Stimulated activated CD4-positive, alpha-beta T cell treated with anti-CD3 and anti-CD28 coated beads, Interleukin-4, amount 100 ng/mL, for 24 hours (primary cell): ENCODE measurements around the gene SIRT1.
"Not testable (repeated sequence)": the region's sequence is repeated elsewhere in the genome, so short reads cannot be mapped to it uniquely, and the experiment has no call there.

ENCODE experiments used
- DNase-seq: peaks from one replicate; pipeline ENCODE4 v3.0.0-alpha.2; 2020

Gene SIRT1

GRCh38 chr10:67877421-67877820 is 7.0 kb upstream of the SIRT1 start:
- DNase-seq = not testable (repeated sequence)

DNA sequence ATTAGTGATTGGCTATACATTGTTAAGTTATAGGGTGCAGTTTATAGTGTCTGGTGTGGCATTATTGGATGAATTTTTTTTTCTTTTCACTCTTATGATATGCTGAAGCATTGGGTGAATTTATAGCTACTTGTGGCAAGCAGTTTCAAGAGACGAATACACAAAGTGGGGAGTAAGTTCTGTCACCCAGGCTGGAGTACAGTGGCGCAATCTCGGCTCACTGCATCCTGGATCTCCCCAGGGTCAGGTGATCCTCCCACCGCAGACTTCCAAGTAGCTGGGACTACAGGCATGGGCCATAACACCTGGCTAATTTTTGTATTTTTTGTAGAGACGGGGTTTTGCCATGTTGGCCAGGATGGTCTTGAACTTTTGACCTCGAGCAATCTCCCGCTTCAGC is 6.3 kb upstream of the SIRT1 start:
- no peak for DNase-seq

DNA sequence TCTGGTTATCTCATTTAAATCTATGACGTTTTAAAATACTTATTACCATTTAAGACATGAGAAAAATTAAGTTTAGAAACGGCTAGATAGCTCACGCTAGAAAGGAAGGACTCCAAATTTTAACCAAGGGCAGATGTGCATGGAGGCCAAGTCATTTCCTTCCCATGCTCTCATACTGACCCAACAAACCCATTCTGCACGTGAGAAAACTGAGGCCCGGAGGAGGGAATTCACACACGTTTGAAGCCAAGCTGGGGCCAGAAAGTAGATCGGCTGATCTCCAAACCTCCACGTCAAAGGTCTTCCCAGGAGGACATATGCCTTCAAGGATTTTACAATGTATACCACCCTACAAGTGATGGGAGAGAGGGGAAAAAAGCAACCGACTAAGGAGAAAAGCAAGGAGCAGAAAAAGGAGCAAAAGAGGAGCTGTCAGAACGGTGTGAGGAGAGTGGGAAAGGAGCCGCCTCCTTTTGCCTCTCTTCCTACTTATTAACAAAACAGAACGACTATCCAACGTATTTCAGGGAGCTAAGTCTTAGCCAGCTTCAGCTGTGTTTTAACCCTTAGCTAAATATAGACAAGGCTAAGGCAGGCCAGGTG is 645 bp upstream of the SIRT1 start:
- DNase-seq = no peak

GRCh38 chr10:67884842-67885670 is 600 bp downstream of the SIRT1 start:
- DNase-seq = peak; percentile 78

- no peak for DNase-seq
These were observed 9.2 kb downstream of the SIRT1 start for GRCh38 chr10:67893637-67894036.

DNA sequence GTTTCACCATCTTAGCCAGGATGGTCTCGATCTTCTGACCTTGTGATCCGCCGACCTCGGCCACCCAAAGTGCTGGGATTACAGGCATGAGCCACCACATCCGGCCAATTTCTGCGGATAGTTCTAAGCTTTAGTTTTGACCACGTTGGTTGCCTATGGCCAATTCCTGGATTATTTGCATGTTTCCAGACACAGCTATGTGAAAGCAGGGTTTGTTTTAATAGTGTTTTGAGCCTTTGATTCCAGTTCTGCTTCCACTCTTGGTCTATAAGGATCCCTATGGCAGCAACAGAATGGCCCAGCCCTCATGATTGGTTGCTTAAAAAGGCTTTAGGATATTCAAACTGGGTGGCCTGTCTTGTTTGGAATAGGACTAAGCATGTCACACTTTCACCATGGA is 19.1 kb downstream of the SIRT1 start:
- DNase-seq = no peak

GRCh38 chr10:67912331-67912946 is 28.0 kb downstream of the SIRT1 start:
- no peak for DNase-seq

DNA sequence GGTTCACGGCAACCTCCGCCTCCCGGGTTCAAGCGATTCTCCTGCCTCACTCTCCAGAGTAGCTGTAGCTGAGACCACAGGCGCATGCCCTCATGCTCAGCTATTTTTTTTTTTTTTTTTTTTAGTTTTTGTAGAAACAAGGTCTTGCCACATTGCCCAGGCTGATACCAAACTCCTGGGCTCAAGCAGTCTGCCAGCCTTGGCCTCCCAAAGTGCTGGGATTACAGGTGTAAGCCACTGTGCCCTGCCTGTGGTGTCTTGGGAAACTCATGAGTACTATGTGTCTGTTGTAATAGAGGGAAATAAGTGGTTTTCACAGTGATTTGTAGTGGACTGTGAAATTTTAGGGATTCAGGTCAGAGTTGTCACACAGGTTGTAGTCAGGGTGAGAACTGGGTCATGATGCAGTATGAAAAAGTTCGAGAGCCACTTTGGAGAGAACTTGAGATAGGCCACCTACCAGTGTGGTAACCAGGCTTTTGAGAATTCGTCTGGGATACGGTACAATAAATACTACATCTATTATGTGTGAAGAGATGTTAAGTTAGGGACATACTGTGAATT is 30.4 kb downstream of the SIRT1 start:
- no peak for DNase-seq

GRCh38 chr10:67917169-67917568 is 32.7 kb downstream of the SIRT1 start:
- no peak for DNase-seq

DNA sequence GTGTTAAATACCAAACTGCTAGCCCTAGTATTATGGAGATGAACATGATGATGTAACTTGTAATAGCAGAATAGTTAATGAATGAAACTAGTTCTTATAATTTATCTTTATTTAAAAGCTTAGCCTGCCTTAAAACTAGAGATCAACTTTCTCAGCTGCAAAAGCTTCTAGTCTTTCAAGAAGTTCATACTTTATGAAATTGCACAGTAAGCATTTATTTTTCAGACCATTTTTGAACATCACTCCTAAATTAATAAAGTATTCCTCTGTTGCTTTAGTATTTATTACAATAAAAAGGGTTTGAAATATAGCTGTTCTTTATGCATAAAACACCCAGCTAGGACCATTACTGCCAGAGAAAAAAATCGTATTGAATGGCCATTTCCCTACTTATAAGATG is 33.2 kb downstream of the SIRT1 start:
- no peak for DNase-seq

DNA sequence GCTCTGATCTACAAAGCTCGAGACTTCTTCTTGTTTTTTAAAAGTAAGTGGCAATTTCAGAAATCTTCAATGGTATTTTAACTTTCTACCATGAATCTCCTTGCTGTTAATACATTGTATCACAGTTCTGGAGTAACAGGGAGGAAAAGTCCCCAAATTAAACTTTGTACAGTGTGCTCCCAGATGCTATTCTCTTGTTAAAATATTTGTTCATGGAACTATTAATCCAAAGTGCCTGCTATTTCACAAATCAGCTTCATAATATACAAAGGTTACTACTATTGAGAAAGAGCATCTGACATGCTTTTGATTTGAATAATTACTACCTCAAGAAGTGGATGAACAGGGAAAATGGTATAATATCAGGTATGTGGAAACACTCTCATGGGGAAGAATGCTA is 36.6 kb downstream of the SIRT1 start:
- DNase-seq = no peak

- DNase-seq = no peak
These were observed 39.1 kb downstream of the SIRT1 start for GRCh38 chr10:67923551-67923950.

DNA sequence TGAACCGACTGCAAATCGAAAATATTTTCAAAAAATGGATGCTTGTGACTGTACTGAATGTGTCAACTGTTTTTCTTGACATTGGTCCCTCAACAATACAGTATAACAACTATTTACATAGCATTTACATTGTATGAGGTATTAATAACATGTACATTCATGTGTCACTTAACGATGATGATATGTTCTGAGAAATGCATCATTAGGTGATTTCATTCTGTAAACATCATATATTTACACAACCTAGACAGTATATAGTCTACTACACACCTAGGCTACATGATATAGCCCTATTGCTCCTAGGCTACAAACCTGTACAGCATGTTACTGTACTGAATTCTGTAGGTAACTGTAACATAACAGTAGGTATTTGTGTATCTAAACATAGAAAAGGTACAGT is 39.7 kb downstream of the SIRT1 start:
- no peak for DNase-seq

GRCh38 chr10:67925449-67926005 is 41.1 kb downstream of the SIRT1 start:
- DNase-seq = no peak

GRCh38 chr10:67926951-67927350 is 42.5 kb downstream of the SIRT1 start:
- DNase-seq = no peak

- no peak for DNase-seq
These were observed 48.7 kb downstream of the SIRT1 start for GRCh38 chr10:67933199-67933598.

DNA sequence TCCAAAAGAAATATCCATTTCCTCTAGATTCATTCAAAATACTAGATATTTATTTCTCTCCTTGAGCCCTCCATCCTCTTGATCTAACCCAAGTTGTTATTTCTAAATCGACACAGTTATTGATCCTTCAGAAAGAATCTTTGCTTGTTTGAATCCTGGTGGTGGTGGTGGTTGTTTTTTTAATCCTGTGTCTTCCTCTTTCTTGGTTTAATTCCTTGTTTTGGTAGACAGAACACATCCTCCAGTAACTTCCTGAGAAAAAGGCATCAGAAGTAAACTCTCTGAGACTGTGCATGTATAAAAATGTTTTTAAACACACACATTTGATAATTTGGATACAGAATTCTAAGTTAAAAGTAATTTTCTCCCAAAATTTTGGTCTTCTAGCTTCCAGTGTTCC is 49.9 kb downstream of the SIRT1 start:
- no peak for DNase-seq

- no peak for DNase-seq
These were observed 50.8 kb downstream of the SIRT1 start for GRCh38 chr10:67935223-67935622.

GRCh38 chr10:67936416-67936815 is 52.0 kb downstream of the SIRT1 start:
- no peak for DNase-seq

GRCh38 chr10:67943917-67944316 is 59.5 kb downstream of the SIRT1 start:
- DNase-seq = no peak

GRCh38 chr10:67955614-67956013 is 71.2 kb downstream of the SIRT1 start:
- no peak for DNase-seq

- DNase-seq = no peak
These were observed 75.5 kb downstream of the SIRT1 start for GRCh38 chr10:67959839-67960476.

GRCh38 chr10:67965456-67965855 is 81.0 kb downstream of the SIRT1 start:
- DNase-seq = no peak
